OCI-LY3 (cell line): ENCODE measurements around the gene KRT27.

Source experiments
- CTCF ChIP-seq: fragments of 200-600, 300-600 bp; sonication (generic); IDR thresholded peaks from 2 replicates; pipeline ENCODE4 v1.5.1; 2014; ENCODE audit warnings: antibody characterized with exemption, low read length, low read depth
- EZH2phosphoT487 ChIP-seq: fragments of 200-600 bp; shearing (Covaris generic); IDR thresholded peaks from 2 replicates; pipeline ENCODE4 v1.6.1; 2018; ENCODE audit warnings: antibody characterized with exemption, mixed run types, low read depth

GRCh38 chr17:40810494-40810893, 28.1 kb upstream of the KRT27 start:
- TF ChIP-seq CTCF = no peak
- no peak for TF ChIP-seq EZH2phosphoT487
